ENCODE data around the gene MRI1. TPM values are rescaled to one million over a fixed set of nuclear protein-coding genes. Genes with fewer than 3 reads are reported as not detected.

MRI1 gene
- total and polyA plus RNA-seq, 2 donors (not counting 3 experiments of a cell fraction or from before 2014, with no cell fraction given) = 56.2 to 63.2 TPM

GRCh38 chr19:13768510-13768909 is 4.2 kb downstream of the MRI1 start:
- H3K36me3 ChIP-seq (ENCODE audit: control insufficient read depth in 2 of 2, extremely low read depth in 1 of 2, insufficient read depth in 2 of 2, low read length in 2 of 2) = peaks cover 6 to 21% of the 10 kb centered on the region in 2 experiments
- H3K27me3 ChIP-seq (ENCODE audit: control insufficient read depth in 2 of 2, insufficient read depth in 2 of 2, low read length in 2 of 2) = no peaks in the 10 kb centered on the region
- no peak overlapping the region for H2AFZ ChIP-seq (ENCODE audit: low read depth, low read length)
- H3K9me1 ChIP-seq (replicated peaks; ENCODE audit: control insufficient read depth, extremely low read depth, insufficient read depth, low read length) = no peaks in the 10 kb centered on the region
- POLR2A ChIA-PET = no interaction called here
- no peaks in the 10 kb centered on the region for H3K9me3 ChIP-seq (replicated peaks; ENCODE audit: control insufficient read depth, insufficient read depth, low read length)
- no peak overlapping the region for H3K4me2 ChIP-seq (ENCODE audit: insufficient read depth, low read length)
- CTCF ChIA-PET = no interaction called here
- FAIRE-seq (no peak), DNase-seq (ENCODE audit: low read depth, low spot score) (no peak)
- H3K9ac ChIP-seq (replicated peaks; ENCODE audit: extremely low read depth, insufficient read depth, low read length) = no peak overlapping the region
- no peaks in the 10 kb centered on the region for H4K20me1 ChIP-seq (replicated peaks; ENCODE audit: control insufficient read depth, extremely low read depth, insufficient read depth, low read length)
- intact Hi-C loops (cut with micrococcal nuclease) (no loop called here), dilution Hi-C loops (cut with MboI; ENCODE audit: extremely low pct_ligation_motif_present, low sequenced_read_pairs) (no loop called here)
- TF ChIP-seq EZH2 (IDR thresholded peaks at IDR 0.05; ENCODE audit: borderline replicate concordance, low read depth, low read length, severe bottlenecking) (no peak), POLR2AphosphoS5 (IDR thresholded peaks at IDR 0.05; ENCODE audit: insufficient read depth, low read depth, low read length) (no peak)
- H3K27ac ChIP-seq (ENCODE audit: insufficient read depth, low read depth, low read length) = no peak overlapping the region
- H3K4me1 ChIP-seq (ENCODE audit: control insufficient read depth, extremely low read depth, insufficient read depth, low read length) = peaks cover 12% of the 10 kb centered on the region
- H3K79me2 ChIP-seq (ENCODE audit: control insufficient read depth, insufficient read depth, low read length) = peaks cover 23% of the 10 kb centered on the region
- BruUV-seq (replicated peaks) = no TSS peak
- no peak overlapping the region for H3K4me3 ChIP-seq (replicated peaks in 1 of 3; ENCODE audit: insufficient read depth in 1 of 3, low read depth in 1 of 3, low read length in 3 of 3)

GRCh38 chr19:13770013-13770635 is 5.8 kb downstream of the MRI1 start:
- dilution Hi-C loops (cut with MboI; ENCODE audit: extremely low pct_ligation_motif_present, low sequenced_read_pairs) = no loop called here
- POLR2A ChIA-PET = no interaction called here

More at GRCh38 chr19:13770013-13770635, 5.8 kb downstream of the MRI1 start:
- Histone ChIP-seq H3K4me2 (ENCODE audit: insufficient read depth, low read length) (no peak overlapping the region), H2AFZ (ENCODE audit: low read depth, low read length) (no peak overlapping the region), H4K20me1 (replicated peaks; ENCODE audit: control insufficient read depth, extremely low read depth, insufficient read depth, low read length) (no peaks in the 10 kb centered on the region), H3K4me1 (ENCODE audit: control insufficient read depth, extremely low read depth, insufficient read depth, low read length) (peaks cover 9% of the 10 kb centered on the region), H3K27me3 (ENCODE audit: control insufficient read depth in 2 of 2, insufficient read depth in 2 of 2, low read length in 2 of 2) (no peaks in the 10 kb centered on the region), H3K9me3 (replicated peaks; ENCODE audit: control insufficient read depth, insufficient read depth, low read length) (no peaks in the 10 kb centered on the region), H3K27ac (ENCODE audit: insufficient read depth, low read depth, low read length) (no peak overlapping the region), H3K4me3 (replicated peaks in 1 of 3; ENCODE audit: insufficient read depth in 1 of 3, low read depth in 1 of 3, low read length in 3 of 3) (no peak overlapping the region), H3K79me2 (ENCODE audit: control insufficient read depth, insufficient read depth, low read length) (peaks cover 24% of the 10 kb centered on the region), H3K9me1 (replicated peaks; ENCODE audit: control insufficient read depth, extremely low read depth, insufficient read depth, low read length) (no peaks in the 10 kb centered on the region), H3K9ac (replicated peaks; ENCODE audit: extremely low read depth, insufficient read depth, low read length) (no peak overlapping the region), H3K36me3 (ENCODE audit: control insufficient read depth in 2 of 2, extremely low read depth in 1 of 2, insufficient read depth in 2 of 2, low read length in 2 of 2) (peaks cover 6 to 21% of the 10 kb centered on the region in 2 experiments)
- DNase-seq (ENCODE audit: low read depth, low spot score) (no peak), FAIRE-seq (no peak)
- TF ChIP-seq GATA2 (IDR thresholded peaks at IDR 0.05; ENCODE audit: insufficient read depth, insufficient read length, low read depth, low read length) (no peak), EZH2 (IDR thresholded peaks at IDR 0.05; ENCODE audit: borderline replicate concordance, low read depth, low read length, severe bottlenecking) (no peak), MYC (IDR thresholded peaks at IDR 0.05; ENCODE audit: low read depth, low read length) (no peak), MAX (IDR thresholded peaks at IDR 0.05; ENCODE audit: insufficient read depth, insufficient read length) (no peak), CTCF (IDR thresholded peaks at IDR 0.05; ENCODE audit: extremely low read depth in 1 of 2, insufficient read depth in 1 of 2, low read depth in 1 of 2, low read length in 2 of 2) (no peak), JUN (IDR thresholded peaks at IDR 0.05; ENCODE audit: borderline replicate concordance, insufficient read depth, insufficient read length, low read depth) (no peak), POLR2AphosphoS5 (IDR thresholded peaks at IDR 0.05; ENCODE audit: insufficient read depth, low read depth, low read length) (no peak), POLR2A (IDR thresholded peaks at IDR 0.05; ENCODE audit: low read depth, low read length) (no peak), FOS (IDR thresholded peaks at IDR 0.05; ENCODE audit: borderline replicate concordance, insufficient read depth, low read length) (no peak)
- CTCF ChIA-PET = no interaction called here
- intact Hi-C loops (cut with micrococcal nuclease) = no loop called here
- BruUV-seq (replicated peaks) = no TSS peak

Measured in endothelial cell of umbilical vein (primary cell).